HepG2 (cell line): ENCODE data around the gene HMCN2. TPM values are rescaled to one million over a fixed set of nuclear protein-coding genes. Genes with fewer than 3 reads are reported as not detected.
A peak's percentile ranks its signal among the peaks of the same experiment; 100 is the strongest.

ENCODE experiments used
- ARNTL ChIP-seq: sonication (generic); formaldehyde crosslinking; IDR thresholded peaks from 2 replicates; pipeline ENCODE4 v1.4.0; 2020; ENCODE audit warnings: mild to moderate bottlenecking, missing genetic modification reagents
- GABPB1 ChIP-seq: IDR thresholded peaks from 2 replicates; pipeline ENCODE4 v1.6.1; 2016; ENCODE audit warnings: mild to moderate bottlenecking, missing genetic modification reagents, moderate library complexity, missing compliant biosample characterization
- HOXA5 ChIP-seq: sonication (generic); formaldehyde crosslinking; IDR thresholded peaks from 2 replicates; pipeline ENCODE4 v1.4.0; 2020; ENCODE audit warnings: missing genetic modification reagents
- MATR3 ChIP-seq: sonication (generic); formaldehyde crosslinking; IDR thresholded peaks from 2 replicates; pipeline ENCODE4 v1.4.0; 2020; ENCODE audit warnings: missing genetic modification reagents
- NFIB ChIP-seq: sonication (generic); formaldehyde crosslinking; IDR thresholded peaks from 2 replicates; pipeline ENCODE4 v1.9.0; 2021; ENCODE audit warnings: missing genetic modification reagents, mild to moderate bottlenecking, borderline replicate concordance
- NR2C2 ChIP-seq: sonication (generic); formaldehyde crosslinking; IDR thresholded peaks from 2 replicates; pipeline ENCODE4 v1.4.0; 2020; ENCODE audit warnings: missing genetic modification reagents, mild to moderate bottlenecking, moderate library complexity, borderline replicate concordance
- NR2F2 ChIP-seq: IDR thresholded peaks from 2 replicates; pipeline ENCODE4 v1.6.1; 2012; ENCODE audit warnings: low read depth, inconsistent platforms, borderline replicate concordance
- NR3C1 ChIP-seq: sonication (generic); formaldehyde crosslinking; IDR thresholded peaks from 2 replicates; pipeline ENCODE4 v1.4.0; 2020; ENCODE audit warnings: missing genetic modification reagents
- PHF5A ChIP-seq: IDR thresholded peaks from one replicate; pipeline ENCODE4 v1.6.1; 2018; ENCODE audit warnings: low read depth, missing genetic modification reagents; ENCODE audit not compliant: unreplicated experiment
- SIN3A ChIP-seq: IDR thresholded peaks from 2 replicates; pipeline ENCODE4 v1.6.1; 2011; ENCODE audit warnings: low read depth, mild to moderate bottlenecking, control low read depth, low read length, borderline replicate concordance
- STAG1 ChIP-seq: sonication (generic); formaldehyde crosslinking; IDR thresholded peaks from 2 replicates; pipeline ENCODE4 v1.4.0; 2020; ENCODE audit warnings: missing genetic modification reagents
- TAF1 ChIP-seq: sonication (generic); formaldehyde crosslinking; IDR thresholded peaks from 2 replicates; pipeline ENCODE4 v1.4.0; 2020; ENCODE audit warnings: missing genetic modification reagents
- XBP1 ChIP-seq: sonication (generic); formaldehyde crosslinking; IDR thresholded peaks from 2 replicates; pipeline ENCODE4 v1.5.0; 2020; ENCODE audit warnings: missing genetic modification reagents
- ZNF251 ChIP-seq: sonication (generic); formaldehyde crosslinking; IDR thresholded peaks from 2 replicates; pipeline ENCODE4 v1.9.0; 2021; ENCODE audit warnings: mild to moderate bottlenecking, missing genetic modification reagents
- ZNF253 ChIP-seq: sonication (generic); formaldehyde crosslinking; IDR thresholded peaks from 2 replicates; pipeline ENCODE4 v1.8.0; 2022; ENCODE audit warnings: mild to moderate bottlenecking, missing genetic modification reagents, borderline replicate concordance
- ZNF256 ChIP-seq: sonication (generic); formaldehyde crosslinking; conservative IDR thresholded peaks from 2 replicates; pipeline ENCODE4 v1.4.0; 2020; ENCODE audit warnings: missing genetic modification reagents
- ZNF317 ChIP-seq: sonication (generic); formaldehyde crosslinking; IDR thresholded peaks from 2 replicates; pipeline ENCODE4 v1.5.0; 2020; ENCODE audit warnings: mild to moderate bottlenecking, missing genetic modification reagents
- ZNF558 ChIP-seq: sonication (generic); formaldehyde crosslinking; IDR thresholded peaks from 2 replicates; pipeline ENCODE4 v1.9.0; 2022; ENCODE audit warnings: mild to moderate bottlenecking, missing genetic modification reagents, borderline replicate concordance
- ZNF7 ChIP-seq: IDR thresholded peaks from 2 replicates; pipeline ENCODE4 v1.6.1; 2016; ENCODE audit warnings: missing biosample characterization, missing genetic modification reagents
- ZNF878 ChIP-seq: sonication (generic); formaldehyde crosslinking; IDR thresholded peaks from 2 replicates; pipeline ENCODE4 v1.8.1; 2023; ENCODE audit warnings: mild to moderate bottlenecking, missing genetic modification reagents, moderate library complexity
- polyA plus RNA-seq, 8 experiments: library from polyadenylated mRNA; depleted of rRNA in 3 of 8; stranded (reverse) in 7 of 8; unstranded in 1 of 8; fragments of >200 nt; fragmentation: Illumina TruSeq in 4 of 8; extraction: Trizol in 4 of 8; gene quantifications; 2 replicates each; pipeline versions ENCODE4 v1.2.1 to v1.2.3, GENCODE V29; 2011 to 2016; ENCODE audit warnings: low read depth in 4 of 8, missing spikeins in 1 of 8, mixed read lengths in 1 of 8; ENCODE audit not compliant: insufficient read depth in 1 of 8
- total RNA-seq, 5 experiments: library from RNA; depleted of rRNA; stranded (reverse); fragments of >200 nt; fragmentation: Illumina TruSeq; extraction: Trizol; gene quantifications; 2 replicates each; pipeline ENCODE4 v1.2.3, GENCODE V29; 2016; ENCODE audit warnings: low read depth in 1 of 5
- TF ChIP-seq, protein P1 (sequence below): fragments of 450-650 bp; IDR thresholded peaks from 2 replicates; pipeline ENCODE4 v1.6.1; 2017; ENCODE audit warnings: mild to moderate bottlenecking
- TF ChIP-seq, protein P2 (sequence below): sonication (generic); formaldehyde crosslinking; IDR thresholded peaks from 2 replicates; pipeline ENCODE4 v1.4.0; 2020; ENCODE audit warnings: mild to moderate bottlenecking, missing genetic modification reagents, borderline replicate concordance
- TF ChIP-seq, protein P3 (sequence below): sonication (generic); formaldehyde crosslinking; IDR thresholded peaks from 2 replicates; pipeline ENCODE4 v1.4.0; 2020; ENCODE audit warnings: mild to moderate bottlenecking, missing genetic modification reagents

Gene HMCN2
- total and polyA plus RNA-seq, 2 of the 13 experiments (the other 11 are each of a cell fraction or from before 2014, with no cell fraction given) = 0.09 TPM; not detected in 1

DNA sequence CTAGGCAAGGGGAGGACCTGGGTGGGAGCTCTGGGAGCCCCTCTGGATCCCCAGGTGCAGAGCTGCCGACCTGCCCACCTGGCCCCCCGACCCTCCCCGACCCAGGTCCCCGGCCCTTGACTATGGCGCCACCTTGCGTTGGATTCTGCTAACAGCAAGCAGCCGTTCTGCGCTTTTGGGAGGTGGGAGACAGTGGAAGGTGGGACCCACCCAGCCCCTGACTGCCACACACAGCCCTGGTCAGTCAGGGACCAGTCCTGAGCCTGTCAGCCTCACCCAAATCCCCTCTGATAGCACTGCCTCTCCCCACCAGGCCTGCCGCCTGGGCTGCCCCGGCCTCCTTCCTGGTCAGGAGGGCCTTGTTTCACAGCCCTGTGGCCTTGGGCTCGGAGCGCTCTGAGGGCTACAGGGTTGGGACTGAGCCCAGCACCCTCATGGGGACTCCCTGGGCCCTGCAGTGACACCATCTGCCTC, 77.9 kb downstream of the HMCN2 start (continued):
- TF ChIP-seq TAF1 (CRISPR knock-in tag) = no peak
- no peak for TF ChIP-seq ZNF878 (CRISPR knock-in tag)
- TF ChIP-seq STAG1 (CRISPR knock-in tag) = peak; percentile 75
- TF ChIP-seq ZNF251 (CRISPR knock-in tag) = no peak
- TF ChIP-seq ZNF317 (CRISPR knock-in tag) = no peak
- TF ChIP-seq GABPB1 = peak; percentile 28; the same call in 1 of the 2 replicates
- no peak for TF ChIP-seq ARNTL (CRISPR knock-in tag)
- no peak for TF ChIP-seq PHF5A (CRISPR knock-in tag)
- no peak for TF ChIP-seq NR3C1 (CRISPR knock-in tag)
- TF ChIP-seq NR2F2 = no peak
- TF ChIP-seq, protein P1, sequence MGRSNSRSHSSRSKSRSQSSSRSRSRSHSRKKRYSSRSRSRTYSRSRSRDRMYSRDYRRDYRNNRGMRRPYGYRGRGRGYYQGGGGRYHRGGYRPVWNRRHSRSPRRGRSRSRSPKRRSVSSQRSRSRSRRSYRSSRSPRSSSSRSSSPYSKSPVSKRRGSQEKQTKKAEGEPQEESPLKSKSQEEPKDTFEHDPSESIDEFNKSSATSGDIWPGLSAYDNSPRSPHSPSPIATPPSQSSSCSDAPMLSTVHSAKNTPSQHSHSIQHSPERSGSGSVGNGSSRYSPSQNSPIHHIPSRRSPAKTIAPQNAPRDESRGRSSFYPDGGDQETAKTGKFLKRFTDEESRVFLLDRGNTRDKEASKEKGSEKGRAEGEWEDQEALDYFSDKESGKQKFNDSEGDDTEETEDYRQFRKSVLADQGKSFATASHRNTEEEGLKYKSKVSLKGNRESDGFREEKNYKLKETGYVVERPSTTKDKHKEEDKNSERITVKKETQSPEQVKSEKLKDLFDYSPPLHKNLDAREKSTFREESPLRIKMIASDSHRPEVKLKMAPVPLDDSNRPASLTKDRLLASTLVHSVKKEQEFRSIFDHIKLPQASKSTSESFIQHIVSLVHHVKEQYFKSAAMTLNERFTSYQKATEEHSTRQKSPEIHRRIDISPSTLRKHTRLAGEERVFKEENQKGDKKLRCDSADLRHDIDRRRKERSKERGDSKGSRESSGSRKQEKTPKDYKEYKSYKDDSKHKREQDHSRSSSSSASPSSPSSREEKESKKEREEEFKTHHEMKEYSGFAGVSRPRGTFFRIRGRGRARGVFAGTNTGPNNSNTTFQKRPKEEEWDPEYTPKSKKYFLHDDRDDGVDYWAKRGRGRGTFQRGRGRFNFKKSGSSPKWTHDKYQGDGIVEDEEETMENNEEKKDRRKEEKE = no peak
- no peak for TF ChIP-seq ZNF558
- no peak for TF ChIP-seq NFIB
- no peak for TF ChIP-seq XBP1 (CRISPR knock-in tag)
- no peak for TF ChIP-seq HOXA5 (CRISPR knock-in tag)
- TF ChIP-seq ZNF7 = no peak
- no peak for TF ChIP-seq MATR3
- no peak for TF ChIP-seq NR2C2 (CRISPR knock-in tag)
- no peak for TF ChIP-seq SIN3A
- no peak for TF ChIP-seq ZNF253 (CRISPR knock-in tag)
- TF ChIP-seq, protein P2, sequence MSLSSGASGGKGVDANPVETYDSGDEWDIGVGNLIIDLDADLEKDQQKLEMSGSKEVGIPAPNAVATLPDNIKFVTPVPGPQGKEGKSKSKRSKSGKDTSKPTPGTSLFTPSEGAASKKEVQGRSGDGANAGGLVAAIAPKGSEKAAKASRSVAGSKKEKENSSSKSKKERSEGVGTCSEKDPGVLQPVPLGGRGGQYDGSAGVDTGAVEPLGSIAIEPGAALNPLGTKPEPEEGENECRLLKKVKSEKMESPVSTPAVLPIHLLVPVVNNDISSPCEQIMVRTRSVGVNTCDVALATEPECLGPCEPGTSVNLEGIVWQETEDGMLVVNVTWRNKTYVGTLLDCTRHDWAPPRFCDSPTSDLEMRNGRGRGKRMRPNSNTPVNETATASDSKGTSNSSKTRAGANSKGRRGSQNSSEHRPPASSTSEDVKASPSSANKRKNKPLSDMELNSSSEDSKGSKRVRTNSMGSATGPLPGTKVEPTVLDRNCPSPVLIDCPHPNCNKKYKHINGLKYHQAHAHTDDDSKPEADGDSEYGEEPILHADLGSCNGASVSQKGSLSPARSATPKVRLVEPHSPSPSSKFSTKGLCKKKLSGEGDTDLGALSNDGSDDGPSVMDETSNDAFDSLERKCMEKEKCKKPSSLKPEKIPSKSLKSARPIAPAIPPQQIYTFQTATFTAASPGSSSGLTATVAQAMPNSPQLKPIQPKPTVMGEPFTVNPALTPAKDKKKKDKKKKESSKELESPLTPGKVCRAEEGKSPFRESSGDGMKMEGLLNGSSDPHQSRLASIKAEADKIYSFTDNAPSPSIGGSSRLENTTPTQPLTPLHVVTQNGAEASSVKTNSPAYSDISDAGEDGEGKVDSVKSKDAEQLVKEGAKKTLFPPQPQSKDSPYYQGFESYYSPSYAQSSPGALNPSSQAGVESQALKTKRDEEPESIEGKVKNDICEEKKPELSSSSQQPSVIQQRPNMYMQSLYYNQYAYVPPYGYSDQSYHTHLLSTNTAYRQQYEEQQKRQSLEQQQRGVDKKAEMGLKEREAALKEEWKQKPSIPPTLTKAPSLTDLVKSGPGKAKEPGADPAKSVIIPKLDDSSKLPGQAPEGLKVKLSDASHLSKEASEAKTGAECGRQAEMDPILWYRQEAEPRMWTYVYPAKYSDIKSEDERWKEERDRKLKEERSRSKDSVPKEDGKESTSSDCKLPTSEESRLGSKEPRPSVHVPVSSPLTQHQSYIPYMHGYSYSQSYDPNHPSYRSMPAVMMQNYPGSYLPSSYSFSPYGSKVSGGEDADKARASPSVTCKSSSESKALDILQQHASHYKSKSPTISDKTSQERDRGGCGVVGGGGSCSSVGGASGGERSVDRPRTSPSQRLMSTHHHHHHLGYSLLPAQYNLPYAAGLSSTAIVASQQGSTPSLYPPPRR (CRISPR knock-in tag) = no peak
- TF ChIP-seq, protein P3, sequence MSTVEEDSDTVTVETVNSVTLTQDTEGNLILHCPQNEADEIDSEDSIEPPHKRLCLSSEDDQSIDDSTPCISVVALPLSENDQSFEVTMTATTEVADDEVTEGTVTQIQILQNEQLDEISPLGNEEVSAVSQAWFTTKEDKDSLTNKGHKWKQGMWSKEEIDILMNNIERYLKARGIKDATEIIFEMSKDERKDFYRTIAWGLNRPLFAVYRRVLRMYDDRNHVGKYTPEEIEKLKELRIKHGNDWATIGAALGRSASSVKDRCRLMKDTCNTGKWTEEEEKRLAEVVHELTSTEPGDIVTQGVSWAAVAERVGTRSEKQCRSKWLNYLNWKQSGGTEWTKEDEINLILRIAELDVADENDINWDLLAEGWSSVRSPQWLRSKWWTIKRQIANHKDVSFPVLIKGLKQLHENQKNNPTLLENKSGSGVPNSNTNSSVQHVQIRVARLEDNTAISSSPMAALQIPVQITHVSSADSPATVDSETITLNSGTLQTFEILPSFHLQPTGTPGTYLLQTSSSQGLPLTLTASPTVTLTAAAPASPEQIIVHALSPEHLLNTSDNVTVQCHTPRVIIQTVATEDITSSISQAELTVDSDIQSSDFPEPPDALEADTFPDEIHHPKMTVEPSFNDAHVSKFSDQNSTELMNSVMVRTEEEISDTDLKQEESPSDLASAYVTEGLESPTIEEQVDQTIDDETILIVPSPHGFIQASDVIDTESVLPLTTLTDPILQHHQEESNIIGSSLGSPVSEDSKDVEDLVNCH (CRISPR knock-in tag) = no peak
- TF ChIP-seq ZNF256 (CRISPR knock-in tag) = no peak
